Measurements from ENCODE around the gene C10orf105.

GRCh38 chr10:71705582-71705981, 14.0 kb downstream of the C10orf105 start:
- TF ChIP-seq CTCF (IDR thresholded peaks at IDR 0.05) (peak in 2 of 12 donors; percentile 8), POLR2A (IDR thresholded peaks at IDR 0.05) (no peak)

Measured in heart left ventricle (tissue), 13 donors.